Esophagus muscularis mucosa (tissue), 4 donors: ENCODE results near the gene ODR4.

ENCODE experiments used
- CTCF ChIP-seq, 3 experiments: fragments of 200-600 bp in 2 of 3; fragments of 450-650 bp in 1 of 3; sonication (generic) in 2 of 3; IDR thresholded peaks; one replicate each; pipeline ENCODE4 v1.5.1; 2017 to 2019; ENCODE audit warnings: antibody characterized with exemption in 3 of 3, mild to moderate bottlenecking in 2 of 3, moderate library complexity in 1 of 3
- EP300 ChIP-seq: sonication (generic); formaldehyde crosslinking; IDR thresholded peaks from one replicate; pipeline ENCODE4 v1.6.1; 2017; ENCODE audit warnings: antibody characterized with exemption
- POLR2A ChIP-seq: fragments of 450-650 bp; IDR thresholded peaks from one replicate; pipeline ENCODE4 v1.6.1; 2017; ENCODE audit warnings: antibody characterized with exemption, moderate library complexity, mild to moderate bottlenecking, low read depth
- POLR2AphosphoS5 ChIP-seq, 2 donors: sonication (generic); formaldehyde crosslinking; IDR thresholded peaks; one replicate each; pipeline ENCODE4 v1.6.1; 2017; ENCODE audit warnings: antibody characterized with exemption in 2 of 2

- no peak for TF ChIP-seq POLR2A
- no peak for TF ChIP-seq CTCF (IDR thresholded peaks at IDR 0.05)
- TF ChIP-seq POLR2AphosphoS5 (IDR thresholded peaks at IDR 0.05): no peak
- no peak for TF ChIP-seq EP300
Observed at GRCh38 chr1:186456729-186457255, 81.2 kb downstream of the ODR4 start.
